ENCODE measurements around the gene RCOR2.

Gene RCOR2

GRCh38 chr11:63931045-63931444, 14.1 kb upstream of the RCOR2 start:
- intact Hi-C loops (cut with DNase I), result no loop called here
- DNase-seq, result peak in 3 of 10 donors; percentile 85 to 91 (median 87)

- no peak for DNase-seq
- intact Hi-C loops (cut with DNase I), result no loop called here
Observed at GRCh38 chr11:63929616-63930015, 12.7 kb upstream of the RCOR2 start.

DNA sequence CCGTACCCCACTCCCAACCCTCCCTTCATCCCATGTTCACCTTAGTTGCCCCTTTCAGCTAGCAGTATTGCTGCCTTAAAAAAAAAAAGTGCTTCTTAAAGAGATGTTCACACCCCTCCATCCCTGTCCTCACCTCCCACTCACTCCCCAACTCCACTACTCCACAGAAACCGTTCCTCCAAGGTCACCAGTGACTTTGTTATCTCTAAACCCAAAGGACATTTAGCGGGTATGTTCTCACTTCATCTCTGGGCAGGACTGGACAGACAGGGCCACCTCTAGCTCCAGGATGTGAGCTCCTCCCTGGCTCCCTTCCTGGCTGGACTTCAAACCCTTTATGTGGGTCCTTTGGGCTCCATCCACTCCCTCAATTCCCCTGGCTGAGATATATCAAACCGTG, 6.4 kb upstream of the RCOR2 start:
- intact Hi-C loops (cut with DNase I), result no loop called here
- DNase-seq, result no peak

DNA sequence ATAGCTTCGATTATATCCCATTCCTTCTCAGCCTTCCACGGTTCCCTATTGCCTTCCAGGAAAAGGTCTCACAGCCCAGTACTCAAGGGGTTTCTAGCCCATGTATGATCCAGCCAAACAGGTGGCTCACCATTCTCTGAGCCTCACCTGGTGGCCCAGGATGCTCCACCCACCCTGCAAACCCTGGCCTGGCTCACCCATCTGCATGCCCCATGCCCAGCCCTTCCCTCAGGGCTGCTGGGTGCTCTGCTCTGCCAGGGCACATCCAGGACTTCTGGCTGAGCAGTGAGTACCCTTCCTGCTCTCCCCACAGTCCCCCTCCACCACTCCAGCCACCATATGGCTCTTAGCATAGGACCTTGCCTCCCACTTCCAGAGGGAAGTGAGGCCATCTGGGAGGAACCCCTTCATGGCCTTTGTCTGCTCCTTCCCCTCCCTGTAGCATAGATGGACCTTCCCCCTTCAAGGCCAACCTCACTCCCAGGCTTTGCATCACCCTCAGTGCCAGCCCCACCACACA, 5.8 kb upstream of the RCOR2 start:
- intact Hi-C loops (cut with DNase I), result no loop called here
- no peak for DNase-seq

- intact Hi-C loops (cut with DNase I), result no loop called here
- DNase-seq, result no peak
Observed at GRCh38 chr11:63920939-63921417, 4.0 kb upstream of the RCOR2 start.

GRCh38 chr11:63920126-63920938, 3.4 kb upstream of the RCOR2 start:
- peak in 9 of 10 donors; percentile 63 to 97 (median 77) for DNase-seq
- intact Hi-C loops (cut with DNase I), result no loop called here

DNA sequence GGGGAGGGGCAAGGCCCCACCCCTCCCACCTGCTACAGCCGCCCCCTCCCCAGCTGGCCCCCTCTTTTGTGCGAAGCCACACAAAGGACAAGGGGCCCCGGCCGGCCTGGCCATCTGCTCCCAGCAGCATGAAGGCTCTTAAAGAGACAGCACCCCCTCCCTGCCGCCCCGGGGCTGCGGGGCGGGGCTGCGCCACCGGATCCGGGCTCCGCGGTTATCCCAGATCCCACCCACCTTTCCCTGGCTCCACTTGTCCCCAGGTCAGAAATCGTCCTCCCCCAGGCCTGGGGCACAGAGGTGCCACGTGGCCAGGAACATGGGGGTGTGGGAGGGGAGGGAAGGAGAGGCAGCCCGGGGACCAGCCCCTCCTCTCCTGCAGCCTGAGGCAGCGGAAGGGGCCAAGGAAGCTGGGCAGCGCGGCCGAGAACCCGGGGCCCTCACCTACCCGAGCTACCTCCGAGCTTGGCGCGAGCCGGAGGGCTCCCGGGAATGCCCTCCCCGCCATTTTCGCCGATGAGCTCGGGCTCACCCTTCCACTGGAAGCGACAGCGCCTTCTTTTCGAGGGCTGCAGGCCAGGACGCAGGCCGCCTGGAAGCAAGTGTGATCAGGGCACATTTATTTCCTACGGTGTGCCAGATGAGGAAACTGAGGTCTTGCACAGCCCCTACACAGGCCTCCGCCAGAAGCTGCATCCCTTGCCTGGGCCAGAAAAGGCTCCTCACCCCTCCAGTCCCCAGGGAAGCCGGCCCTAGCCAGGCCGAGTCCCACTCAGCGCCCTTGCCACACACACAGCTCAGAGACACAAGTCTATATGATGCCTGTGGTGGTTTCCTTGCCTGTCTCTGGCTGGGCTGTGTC, 2.5 kb upstream of the RCOR2 start:
- DNase-seq, result peak in 4 of 10 donors; percentile 43 to 95 (median 64)
- intact Hi-C loops (cut with DNase I), result no loop called here

GRCh38 chr11:63918507-63919191, 1.7 kb upstream of the RCOR2 start:
- DNase-seq, result no peak
- intact Hi-C loops (cut with DNase I), result no loop called here

GRCh38 chr11:63917692-63918506, 935 bp upstream of the RCOR2 start:
- intact Hi-C loops (cut with DNase I), result loop anchor here (1.0 kb wide), 1 partner anchor 20 kb away; no protein-coding TSS in a partner anchor

DNA sequence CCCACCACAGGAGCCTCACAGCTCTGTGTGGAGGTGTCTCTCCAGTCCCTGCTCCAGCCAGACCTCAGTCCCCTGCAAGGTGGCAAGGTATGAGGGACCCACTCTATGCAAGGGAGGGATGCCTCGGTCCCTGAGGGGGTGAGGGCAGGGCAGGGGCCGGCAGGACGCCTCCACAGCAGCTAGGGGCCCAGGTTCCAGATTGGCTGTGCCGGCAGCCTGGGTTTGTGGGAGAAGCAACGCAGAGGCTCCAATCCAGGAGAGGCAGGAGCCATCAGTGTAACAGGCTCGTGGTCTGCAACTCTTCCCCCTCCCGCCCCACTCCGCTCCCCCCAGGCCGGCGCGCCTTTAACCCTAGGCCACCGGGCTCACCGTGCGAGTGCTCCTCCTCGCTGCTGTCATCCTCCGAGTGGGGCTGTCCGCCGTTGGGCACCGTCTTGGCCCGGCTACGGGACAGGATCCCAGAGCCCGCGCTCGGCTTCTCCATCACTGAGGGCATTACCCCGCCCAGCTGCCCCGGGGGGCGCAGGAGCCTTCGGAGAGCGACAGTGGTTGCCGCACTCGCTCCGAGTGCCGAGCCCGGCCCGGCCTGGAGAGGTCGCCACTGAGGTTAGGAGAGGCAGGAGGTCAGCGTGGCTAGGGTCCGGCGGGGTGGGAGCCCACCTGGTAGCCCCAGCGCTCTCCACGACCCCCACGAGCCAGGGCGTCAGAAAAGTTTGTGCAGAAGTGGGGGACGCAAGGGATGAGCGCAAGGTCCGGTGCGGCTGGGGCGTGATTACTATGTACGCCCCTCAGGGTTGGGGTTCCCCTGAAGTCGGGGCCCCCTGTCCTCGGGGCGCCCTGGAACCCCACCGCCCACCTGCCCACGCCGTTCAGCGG, 765 bp downstream of the RCOR2 start:
- intact Hi-C loops (cut with DNase I), result no loop called here
- DNase-seq, result peak in 5 of 10 donors; percentile 63 to 94 (median 63)

More at GRCh38 chr11:63917692-63918506, 935 bp upstream of the RCOR2 start:
- peak in 9 of 10 donors; percentile 69 to 96 (median 76) for DNase-seq

DNA sequence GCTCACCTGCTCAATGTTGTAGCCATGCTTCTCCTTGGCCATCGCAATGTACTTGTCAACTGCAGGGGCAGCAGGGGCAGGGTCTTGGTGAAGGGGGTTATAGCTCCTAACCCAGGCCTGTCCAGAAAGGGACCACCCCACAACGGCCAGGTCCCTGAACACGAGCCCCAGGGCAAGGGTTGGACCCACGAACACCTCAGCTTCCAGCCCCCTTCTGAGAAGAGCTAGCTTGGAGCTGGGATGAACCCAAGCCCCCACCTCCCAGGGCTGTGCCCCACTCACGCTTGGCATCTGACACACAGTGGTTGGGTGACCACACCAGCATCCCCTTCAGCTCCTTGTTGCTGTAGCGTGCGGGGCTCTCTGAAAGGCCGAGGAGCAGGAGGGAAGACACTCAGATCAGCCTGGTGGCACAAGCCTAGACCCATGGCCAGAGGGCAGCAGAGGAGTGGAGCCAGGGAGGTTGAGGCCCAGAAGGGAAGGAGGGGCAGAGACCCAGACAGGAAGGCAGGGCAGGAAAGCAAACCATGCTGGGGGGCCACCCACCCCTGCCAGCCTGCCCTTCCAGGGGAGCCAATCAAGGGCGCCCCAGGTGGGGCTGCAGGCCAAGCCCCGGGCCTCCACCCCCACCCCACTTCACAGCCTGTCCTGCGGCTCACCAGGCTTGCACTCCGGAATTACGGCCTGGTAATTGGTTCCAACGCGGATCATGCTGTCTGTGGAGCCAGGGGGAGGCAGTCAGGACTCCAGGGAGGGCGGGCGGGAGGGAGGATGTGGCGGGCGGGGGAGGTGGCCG, 1.9 kb downstream of the RCOR2 start:
- intact Hi-C loops (cut with DNase I), result no loop called here
- DNase-seq, result peak in 1 of 10 donors; percentile 88

DNA sequence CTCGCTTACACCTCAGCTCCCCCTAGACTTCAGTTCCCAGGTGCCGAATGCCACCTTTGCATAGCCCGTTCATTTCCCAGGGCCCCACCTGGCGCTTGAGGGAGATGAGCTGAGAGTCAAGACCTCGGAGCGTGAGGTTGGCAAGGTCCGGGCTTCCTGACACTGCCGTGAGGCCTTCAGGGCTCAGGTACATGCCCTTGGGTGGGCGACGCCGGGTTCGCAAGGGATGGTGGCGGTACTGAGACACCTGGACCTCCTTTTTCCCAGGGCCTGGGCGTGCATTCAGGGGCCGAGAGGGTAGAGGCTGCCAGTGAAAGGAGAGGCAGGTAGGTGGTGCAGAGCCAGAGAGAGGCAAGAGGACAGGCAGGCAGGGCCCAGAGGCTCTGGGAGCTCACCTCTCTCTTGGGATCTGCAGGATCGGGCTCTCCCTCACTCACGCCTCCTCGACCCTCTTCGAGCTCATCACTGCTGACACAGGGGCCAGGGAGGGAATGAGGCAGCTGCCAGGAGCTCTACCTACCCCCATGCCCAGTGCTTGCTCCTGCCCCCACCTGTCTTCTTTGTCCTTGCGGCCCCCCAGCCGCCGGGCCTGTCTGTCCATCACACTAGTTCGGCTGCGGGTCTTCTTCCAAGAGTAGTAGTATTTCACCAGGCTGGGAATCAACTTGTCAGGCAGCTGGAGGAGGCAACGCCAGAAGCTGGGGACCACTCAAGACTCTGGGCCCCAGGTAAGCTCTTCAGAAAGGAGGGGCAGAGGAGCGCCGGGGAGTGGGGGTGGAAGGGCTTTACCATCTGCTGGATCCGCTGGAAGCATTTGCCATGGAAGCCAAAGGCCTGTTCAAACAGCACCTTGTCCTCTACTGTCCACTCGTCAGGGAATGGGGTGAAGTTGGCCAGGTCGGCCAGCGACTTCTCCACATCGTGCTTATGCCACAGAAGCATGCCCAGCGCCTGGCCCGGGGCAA, 2.8 kb downstream of the RCOR2 start:
- no peak for DNase-seq
- intact Hi-C loops (cut with DNase I), result no loop called here

- intact Hi-C loops (cut with DNase I), result no loop called here
- no peak for DNase-seq
Observed at GRCh38 chr11:63912678-63913077, 4.3 kb downstream of the RCOR2 start.

- intact Hi-C loops (cut with DNase I), result no loop called here
- no peak for DNase-seq
Observed at GRCh38 chr11:63911876-63912275, 5.1 kb downstream of the RCOR2 start.

GRCh38 chr11:63911440-63911839, 5.5 kb downstream of the RCOR2 start:
- intact Hi-C loops (cut with DNase I), result no loop called here
- peak in 1 of 10 donors; percentile 79 for DNase-seq

DNA sequence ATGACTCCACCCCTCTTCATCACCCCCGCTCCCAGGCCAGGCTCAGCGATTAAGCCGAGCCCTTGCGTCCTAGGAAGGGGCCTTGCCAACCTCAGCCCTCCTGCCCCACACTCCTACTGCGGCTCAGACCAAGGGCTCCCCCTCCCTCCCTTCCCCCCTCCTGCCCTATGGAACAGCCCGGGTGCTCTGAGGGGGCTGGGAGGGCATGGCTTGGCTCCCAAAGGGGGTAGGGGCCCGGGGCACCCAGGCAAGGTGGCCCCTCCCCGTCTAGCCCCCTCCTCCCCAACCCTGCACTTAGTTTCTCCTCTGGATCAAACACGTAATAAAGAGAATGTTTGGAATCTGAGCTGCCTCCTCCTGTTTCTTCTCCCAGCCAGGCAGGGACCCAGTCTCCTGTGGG, 6.3 kb downstream of the RCOR2 start:
- intact Hi-C loops (cut with DNase I), result no loop called here
- peak in 1 of 10 donors; percentile 59 for DNase-seq
